IPS-15b (cell line): ENCODE data around the gene RAD51B.

ENCODE experiments used
- H3K27me3 ChIP-seq: one replicate; pipeline ENCODE4 v1.6.1; 2013; ENCODE audit warnings: low read length; ENCODE audit not compliant: control insufficient read depth, insufficient read depth
- H3K36me3 ChIP-seq: one replicate; pipeline ENCODE4 v1.6.1; 2013; ENCODE audit warnings: low read length; ENCODE audit not compliant: control insufficient read depth, insufficient read depth
- H3K4me1 ChIP-seq: one replicate; pipeline ENCODE4 v1.6.1; 2013; ENCODE audit warnings: mild to moderate bottlenecking, low read length; ENCODE audit not compliant: control insufficient read depth, insufficient read depth
- H3K4me3 ChIP-seq: one replicate; pipeline ENCODE4 v1.5.1; 2013; ENCODE audit warnings: low read depth, low read length
- H3K9ac ChIP-seq: one replicate; pipeline ENCODE4 v1.6.1; 2013; ENCODE audit warnings: low read depth, mild to moderate bottlenecking, low read length
- H3K9me3 ChIP-seq: one replicate; pipeline ENCODE4 v1.6.1; 2013; ENCODE audit warnings: mild to moderate bottlenecking, low read length; ENCODE audit not compliant: control insufficient read depth, insufficient read depth

Gene RAD51B

GRCh38 chr14:68374682-68375081 is 555.1 kb downstream of the RAD51B start:
- H3K4me1 ChIP-seq = peaks cover 17% of the 10 kb centered on the region

GRCh38 chr14:68375376-68375775 is 555.8 kb downstream of the RAD51B start:
- no peak overlapping the region for H3K9ac ChIP-seq
- peaks cover 4% of the 10 kb centered on the region for H3K27me3 ChIP-seq
- peaks cover 17% of the 10 kb centered on the region for H3K4me1 ChIP-seq
- H3K36me3 ChIP-seq = no peaks in the 10 kb centered on the region
- H3K4me3 ChIP-seq = no peak overlapping the region
- no peaks in the 10 kb centered on the region for H3K9me3 ChIP-seq

More at GRCh38 chr14:68374682-68375081, 555.1 kb downstream of the RAD51B start:
- no peaks in the 10 kb centered on the region for H3K36me3 ChIP-seq
- peaks cover 4% of the 10 kb centered on the region for H3K27me3 ChIP-seq
- H3K9me3 ChIP-seq = no peaks in the 10 kb centered on the region
- no peak overlapping the region for H3K9ac ChIP-seq
- H3K4me3 ChIP-seq = no peak overlapping the region

GRCh38 chr14:68376067-68376779 is 556.6 kb downstream of the RAD51B start:
- Histone ChIP-seq H3K9ac (no peak overlapping the region), H3K27me3 (peaks cover 3% of the 10 kb centered on the region), H3K4me1 (peaks cover 17% of the 10 kb centered on the region), H3K4me3 (no peak overlapping the region), H3K9me3 (no peaks in the 10 kb centered on the region), H3K36me3 (no peaks in the 10 kb centered on the region)

- no peaks in the 10 kb centered on the region for H3K9me3 ChIP-seq
- no peak overlapping the region for H3K9ac ChIP-seq
- no peaks in the 10 kb centered on the region for H3K36me3 ChIP-seq
- H3K27me3 ChIP-seq = no peaks in the 10 kb centered on the region
- H3K4me1 ChIP-seq = peaks cover 14% of the 10 kb centered on the region
- no peak overlapping the region for H3K4me3 ChIP-seq
Measured at GRCh38 chr14:68377006-68377405, 557.4 kb downstream of the RAD51B start.

GRCh38 chr14:68377459-68377858 is 557.9 kb downstream of the RAD51B start:
- Histone ChIP-seq H3K9ac (no peak overlapping the region), H3K36me3 (no peaks in the 10 kb centered on the region), H3K4me1 (peaks cover 13% of the 10 kb centered on the region), H3K9me3 (no peaks in the 10 kb centered on the region), H3K4me3 (no peak overlapping the region), H3K27me3 (no peaks in the 10 kb centered on the region)

- H3K27me3 ChIP-seq = no peaks in the 10 kb centered on the region
- no peaks in the 10 kb centered on the region for H3K36me3 ChIP-seq
- no peak overlapping the region for H3K9ac ChIP-seq
- H3K9me3 ChIP-seq = no peaks in the 10 kb centered on the region
- H3K4me3 ChIP-seq = no peak overlapping the region
- H3K4me1 ChIP-seq = peaks cover 2% of the 10 kb centered on the region
Measured at GRCh38 chr14:68379510-68380328, 560.1 kb downstream of the RAD51B start.

GRCh38 chr14:68380329-68380741 is 560.8 kb downstream of the RAD51B start:
- Histone ChIP-seq H3K27me3 (no peaks in the 10 kb centered on the region), H3K36me3 (no peaks in the 10 kb centered on the region), H3K4me3 (no peak overlapping the region), H3K9ac (no peak overlapping the region), H3K9me3 (no peaks in the 10 kb centered on the region), H3K4me1 (peaks cover 2% of the 10 kb centered on the region)

GRCh38 chr14:68384335-68384734 is 564.8 kb downstream of the RAD51B start:
- Histone ChIP-seq H3K36me3 (no peaks in the 10 kb centered on the region), H3K27me3 (no peaks in the 10 kb centered on the region), H3K4me1 (peaks cover 6% of the 10 kb centered on the region)

GRCh38 chr14:68384881-68385280 is 565.3 kb downstream of the RAD51B start:
- no peaks in the 10 kb centered on the region for H3K27me3 ChIP-seq
- H3K4me3 ChIP-seq = no peak overlapping the region
- no peak overlapping the region for H3K9ac ChIP-seq
- H3K36me3 ChIP-seq = no peaks in the 10 kb centered on the region
- H3K9me3 ChIP-seq = no peaks in the 10 kb centered on the region
- peaks cover 6% of the 10 kb centered on the region for H3K4me1 ChIP-seq

More at GRCh38 chr14:68384335-68384734, 564.8 kb downstream of the RAD51B start:
- no peak overlapping the region for H3K4me3 ChIP-seq
- no peaks in the 10 kb centered on the region for H3K9me3 ChIP-seq
- no peak overlapping the region for H3K9ac ChIP-seq

- no peaks in the 10 kb centered on the region for H3K9me3 ChIP-seq
- H3K4me3 ChIP-seq = no peak overlapping the region
- H3K4me1 ChIP-seq = peaks cover 6% of the 10 kb centered on the region
- H3K9ac ChIP-seq = no peak overlapping the region
- H3K27me3 ChIP-seq = no peaks in the 10 kb centered on the region
- H3K36me3 ChIP-seq = no peaks in the 10 kb centered on the region
Measured at GRCh38 chr14:68386446-68386845, 566.9 kb downstream of the RAD51B start.

GRCh38 chr14:68386950-68387779 is 567.6 kb downstream of the RAD51B start:
- no peak overlapping the region for H3K9ac ChIP-seq
- peaks cover 6% of the 10 kb centered on the region for H3K4me1 ChIP-seq
- no peaks in the 10 kb centered on the region for H3K27me3 ChIP-seq
- no peak overlapping the region for H3K4me3 ChIP-seq
- no peaks in the 10 kb centered on the region for H3K36me3 ChIP-seq
- no peaks in the 10 kb centered on the region for H3K9me3 ChIP-seq
